Activated T-helper 17 cell treated with anti-CD3 and anti-CD28 coated beads, Interleukin-2, amount 50 U/mL, for 72 hours (primary cell): ENCODE data around the gene UTY. TPM values are rescaled to one million over a fixed set of nuclear protein-coding genes. Genes with fewer than 3 reads are reported as not detected.
"Not testable (repeated sequence)": the region's sequence is repeated elsewhere in the genome, so short reads cannot be mapped to it uniquely, and the experiment has no call there.

Experiments
- ATAC-seq: fragments of 150-1000 bp; cut with Tn5 transposase; replicated peaks from 2 replicates; pipeline ENCODE4 v1.10.0; 2021; ENCODE audit warnings: mild to moderate bottlenecking, moderate library complexity
- H3K27ac Mint-ChIP-seq: one replicate; pipeline ENCODE4 v1.8.0; 2022; ENCODE audit warnings: mixed read lengths
- H3K27me3 Mint-ChIP-seq: one replicate; pipeline ENCODE4 v1.8.0; 2022; ENCODE audit warnings: mixed read lengths
- H3K36me3 Mint-ChIP-seq: one replicate; pipeline ENCODE4 v1.8.0; 2022; ENCODE audit warnings: low read depth, mild to moderate bottlenecking, mixed read lengths
- H3K4me1 Mint-ChIP-seq: one replicate; pipeline ENCODE4 v1.8.0; 2022; ENCODE audit warnings: mixed read lengths
- H3K4me3 Mint-ChIP-seq: one replicate; pipeline ENCODE4 v1.8.0; 2022; ENCODE audit warnings: mild to moderate bottlenecking, mixed read lengths
- H3K9me3 Mint-ChIP-seq: one replicate; pipeline ENCODE4 v1.8.0; 2022; ENCODE audit warnings: mixed read lengths
- total RNA-seq, 2 donors: library from RNA; stranded (reverse); gene quantifications; one replicate each; pipeline ENCODE4 v1.2.3, GENCODE V29; 2022

UTY gene
- total RNA-seq, 2 donors from 2014 or later: 23.1 to 46.2 TPM

DNA sequence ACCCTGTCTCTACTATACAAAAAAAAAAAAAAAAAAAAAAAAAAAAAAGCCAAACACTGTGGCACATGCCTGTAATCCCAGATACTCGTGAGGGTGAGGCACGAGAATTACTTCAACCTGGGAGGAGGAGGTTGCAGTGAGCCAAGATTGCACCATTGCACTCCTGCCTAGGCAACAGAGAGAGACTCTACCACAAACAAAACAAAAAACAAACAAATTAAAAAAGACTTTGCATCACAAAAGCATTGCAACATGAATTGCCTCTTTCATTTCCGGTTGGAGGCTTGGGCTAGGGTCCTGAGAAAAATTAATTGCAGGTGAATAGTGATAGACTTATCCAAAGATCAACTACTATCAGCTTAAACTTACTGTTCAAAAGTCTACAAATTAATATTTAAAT lies 180.4 kb downstream of the UTY start:
- H3K4me3 Mint-ChIP-seq: no peak overlapping the region
- no peak overlapping the region for H3K27ac Mint-ChIP-seq
- peaks cover 75% of the 10 kb centered on the region for H3K36me3 Mint-ChIP-seq
- no peaks in the 10 kb centered on the region for H3K9me3 Mint-ChIP-seq
- no peak for ATAC-seq
- no peaks in the 10 kb centered on the region for H3K4me1 Mint-ChIP-seq
- H3K27me3 Mint-ChIP-seq: no peaks in the 10 kb centered on the region

- Mint-ChIP-seq H3K27ac (no peak overlapping the region), H3K9me3 (no peaks in the 10 kb centered on the region), H3K36me3 (peaks cover 75% of the 10 kb centered on the region), H3K4me3 (no peak overlapping the region), H3K4me1 (no peaks in the 10 kb centered on the region), H3K27me3 (no peaks in the 10 kb centered on the region)
- ATAC-seq: no peak
Observed at GRCh38 chrY:13296176-13296890, 183.5 kb downstream of the UTY start.

- H3K9me3 Mint-ChIP-seq: no peaks in the 10 kb centered on the region
- H3K27me3 Mint-ChIP-seq: no peaks in the 10 kb centered on the region
- no peaks in the 10 kb centered on the region for H3K4me1 Mint-ChIP-seq
- no peak overlapping the region for H3K27ac Mint-ChIP-seq
- no peak overlapping the region for H3K4me3 Mint-ChIP-seq
- peaks cover 87% of the 10 kb centered on the region for H3K36me3 Mint-ChIP-seq
- no peak for ATAC-seq
Observed at GRCh38 chrY:13295026-13295425, 184.8 kb downstream of the UTY start.

GRCh38 chrY:13291199-13291598 lies 188.6 kb downstream of the UTY start:
- ATAC-seq: no peak
- H3K9me3 Mint-ChIP-seq: no peaks in the 10 kb centered on the region
- no peaks in the 10 kb centered on the region for H3K4me1 Mint-ChIP-seq
- no peak overlapping the region for H3K4me3 Mint-ChIP-seq
- H3K27ac Mint-ChIP-seq: no peak overlapping the region
- peaks cover 97% of the 10 kb centered on the region for H3K36me3 Mint-ChIP-seq
- no peaks in the 10 kb centered on the region for H3K27me3 Mint-ChIP-seq

DNA sequence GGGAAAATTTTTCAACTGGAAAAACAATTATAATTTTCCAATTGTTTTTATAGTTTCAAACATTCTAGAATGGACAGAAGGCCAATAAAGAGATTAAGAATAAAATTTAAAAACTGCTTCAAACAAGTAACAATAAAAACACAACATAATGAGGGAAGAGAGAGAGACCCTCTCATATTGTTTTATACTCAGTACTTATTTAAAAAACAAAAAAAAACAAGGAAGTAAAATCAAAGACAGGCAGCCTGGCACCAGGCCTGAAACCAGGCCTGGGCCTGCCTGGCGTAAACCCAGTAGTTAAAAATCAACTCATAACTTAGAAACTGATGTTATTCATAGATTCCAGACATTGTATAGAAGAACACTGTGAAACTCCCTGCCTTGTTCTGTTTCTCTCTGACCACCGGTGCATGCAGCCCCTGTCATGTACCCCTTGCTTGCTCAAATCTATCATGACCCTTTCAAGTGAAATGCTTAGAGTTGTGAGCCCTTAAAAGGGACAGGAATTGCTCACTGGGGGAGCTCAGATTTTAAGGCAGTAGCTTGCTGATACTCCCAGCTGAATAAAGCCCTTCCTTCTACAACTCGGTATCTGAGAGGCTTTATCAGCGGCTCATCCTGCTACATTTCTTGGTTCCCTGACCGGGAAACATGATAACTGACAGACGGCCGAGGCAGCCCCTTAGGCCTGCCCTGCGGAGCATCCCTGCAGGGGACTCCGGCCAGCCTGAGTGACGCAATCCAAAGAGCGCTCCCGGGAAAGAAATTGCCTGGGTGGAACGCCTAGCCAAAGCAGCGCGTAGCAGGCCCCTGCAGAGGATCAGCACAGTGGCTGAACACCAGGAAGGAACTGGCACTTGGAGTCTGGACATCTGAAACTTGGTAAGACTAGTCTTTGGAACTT lies 197.4 kb downstream of the UTY start:
- not testable (repeated sequence) for H3K4me3 Mint-ChIP-seq, H3K27me3 Mint-ChIP-seq, ATAC-seq, H3K27ac Mint-ChIP-seq, H3K9me3 Mint-ChIP-seq, H3K4me1 Mint-ChIP-seq
- peaks cover 61% of the 10 kb centered on the region for H3K36me3 Mint-ChIP-seq

DNA sequence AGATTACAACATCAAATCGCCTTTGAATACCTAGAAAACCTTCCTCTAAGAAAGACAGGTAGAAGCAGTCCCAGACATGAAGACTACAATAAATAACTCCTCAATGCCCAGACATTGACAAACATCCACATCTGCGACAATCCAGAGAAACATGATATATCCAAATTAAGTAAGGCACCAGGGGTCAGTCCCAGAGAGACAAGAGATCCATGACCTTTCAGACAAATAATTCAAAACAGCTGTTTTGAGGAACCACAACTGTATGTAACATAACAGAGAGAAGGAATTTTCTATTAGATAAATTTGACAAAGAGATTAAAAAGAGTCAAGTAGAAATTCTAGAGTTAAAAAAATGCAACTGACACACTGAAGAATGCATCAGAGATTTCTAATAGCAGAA lies 200.3 kb downstream of the UTY start:
- H3K36me3 Mint-ChIP-seq: peaks cover 77% of the 10 kb centered on the region
- no peaks in the 10 kb centered on the region for H3K27me3 Mint-ChIP-seq
- H3K27ac Mint-ChIP-seq: no peak overlapping the region
- no peaks in the 10 kb centered on the region for H3K9me3 Mint-ChIP-seq
- no peaks in the 10 kb centered on the region for H3K4me1 Mint-ChIP-seq
- H3K4me3 Mint-ChIP-seq: no peak overlapping the region
- no peak for ATAC-seq

DNA sequence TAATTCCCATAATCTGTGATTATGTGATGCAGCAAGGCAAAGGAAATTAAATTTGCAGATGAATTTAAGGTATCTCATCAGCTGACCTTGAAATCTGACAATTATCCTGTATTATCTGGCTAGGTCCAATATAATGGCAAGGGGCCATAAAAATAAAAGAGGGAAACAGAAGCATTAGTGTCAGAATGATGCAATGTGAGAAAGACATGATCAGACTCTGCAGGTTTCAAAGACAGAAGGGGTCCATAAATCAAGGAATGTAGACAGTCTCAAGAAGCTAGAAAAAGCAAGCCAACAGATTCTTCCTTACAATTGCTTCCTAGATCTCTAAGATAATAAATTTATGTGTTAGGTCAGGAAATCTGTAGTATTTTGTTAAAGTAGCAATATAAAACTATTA lies 208.1 kb downstream of the UTY start:
- peaks cover 4% of the 10 kb centered on the region for H3K9me3 Mint-ChIP-seq
- no peaks in the 10 kb centered on the region for H3K27me3 Mint-ChIP-seq
- no peak overlapping the region for H3K4me3 Mint-ChIP-seq
- no peak overlapping the region for H3K27ac Mint-ChIP-seq
- no peak for ATAC-seq
- H3K36me3 Mint-ChIP-seq: peaks cover 87% of the 10 kb centered on the region
- H3K4me1 Mint-ChIP-seq: peaks cover 9% of the 10 kb centered on the region

- not testable (repeated sequence) for H3K27me3 Mint-ChIP-seq, ATAC-seq, H3K4me1 Mint-ChIP-seq, H3K27ac Mint-ChIP-seq, H3K4me3 Mint-ChIP-seq, H3K9me3 Mint-ChIP-seq
- H3K36me3 Mint-ChIP-seq: peaks cover 70% of the 10 kb centered on the region
Observed at GRCh38 chrY:13253941-13254440, 225.8 kb downstream of the UTY start.

- ATAC-seq: no peak
- Mint-ChIP-seq H3K27ac (no peak overlapping the region), H3K9me3 (no peaks in the 10 kb centered on the region), H3K4me3 (no peak overlapping the region), H3K4me1 (no peaks in the 10 kb centered on the region), H3K36me3 (peaks cover 57% of the 10 kb centered on the region), H3K27me3 (no peaks in the 10 kb centered on the region)
Observed at GRCh38 chrY:13250421-13250820, 229.4 kb downstream of the UTY start.

DNA sequence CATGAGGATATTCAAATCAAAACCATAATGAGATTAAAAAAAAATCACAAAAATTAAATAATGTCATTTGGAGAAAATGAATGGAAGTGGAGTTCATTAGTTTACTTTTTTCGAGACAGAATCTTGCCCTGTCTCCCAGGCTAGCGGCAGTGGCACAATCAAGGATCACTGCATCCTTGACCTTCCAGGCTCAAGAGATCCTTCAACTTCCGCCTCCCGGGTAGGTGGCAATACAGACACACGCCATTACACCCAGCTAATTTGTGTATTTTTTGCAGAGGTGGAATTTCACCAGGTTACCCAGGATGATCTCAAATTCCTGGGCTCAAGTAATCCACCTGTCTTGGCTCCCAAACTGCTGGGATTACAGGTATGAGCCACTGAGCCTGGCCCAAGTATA lies 236.1 kb downstream of the UTY start:
- H3K4me1 Mint-ChIP-seq: peaks cover 5% of the 10 kb centered on the region
- H3K27me3 Mint-ChIP-seq: no peaks in the 10 kb centered on the region
- H3K9me3 Mint-ChIP-seq: no peaks in the 10 kb centered on the region
- no peak overlapping the region for H3K4me3 Mint-ChIP-seq
- ATAC-seq: no peak
- no peak overlapping the region for H3K27ac Mint-ChIP-seq
- peaks cover 75% of the 10 kb centered on the region for H3K36me3 Mint-ChIP-seq

- H3K4me1 Mint-ChIP-seq: no peaks in the 10 kb centered on the region
- H3K9me3 Mint-ChIP-seq: peaks cover 7% of the 10 kb centered on the region
Observed at GRCh38 chrY:13233901-13234300, 245.9 kb downstream of the UTY start.

GRCh38 chrY:13233118-13233517 lies 246.7 kb downstream of the UTY start:
- ATAC-seq: no peak
- H3K27me3 Mint-ChIP-seq: no peaks in the 10 kb centered on the region

More at GRCh38 chrY:13233901-13234300, 245.9 kb downstream of the UTY start:
- peaks cover 37% of the 10 kb centered on the region for H3K36me3 Mint-ChIP-seq
- peak; percentile 47 for ATAC-seq
- H3K27ac Mint-ChIP-seq: no peak overlapping the region
- H3K27me3 Mint-ChIP-seq: no peaks in the 10 kb centered on the region
- no peak overlapping the region for H3K4me3 Mint-ChIP-seq

GRCh38 chrY:13227354-13227953 lies 252.4 kb downstream of the UTY start:
- H3K36me3 Mint-ChIP-seq: no peaks in the 10 kb centered on the region
- peaks cover 10% of the 10 kb centered on the region for H3K9me3 Mint-ChIP-seq
- no peak for ATAC-seq
- H3K27me3 Mint-ChIP-seq: no peaks in the 10 kb centered on the region
- no peak overlapping the region for H3K4me3 Mint-ChIP-seq
- H3K27ac Mint-ChIP-seq: no peak overlapping the region
- no peaks in the 10 kb centered on the region for H3K4me1 Mint-ChIP-seq

More at GRCh38 chrY:13233118-13233517, 246.7 kb downstream of the UTY start:
- Mint-ChIP-seq H3K4me1 (no peaks in the 10 kb centered on the region), H3K9me3 (peaks cover 7% of the 10 kb centered on the region), H3K4me3 (no peak overlapping the region), H3K27ac (peak overlapping the region; percentile 23), H3K36me3 (peaks cover 30% of the 10 kb centered on the region)

- Mint-ChIP-seq H3K27ac (no peak overlapping the region), H3K4me3 (no peak overlapping the region), H3K27me3 (no peaks in the 10 kb centered on the region), H3K9me3 (no peaks in the 10 kb centered on the region), H3K36me3 (no peaks in the 10 kb centered on the region), H3K4me1 (no peaks in the 10 kb centered on the region)
- no peak for ATAC-seq
Observed at GRCh38 chrY:13210961-13211646, 268.7 kb downstream of the UTY start.
